GM13977 (cell line): ENCODE measurements around the gene IBTK.

Experiments
- DNase-seq: peaks from one replicate; pipeline ENCODE4 v3.0.0; 2012; ENCODE audit warnings: low spot score
- in situ Hi-C: fragments of 300-500 bp; cut with MboI; formaldehyde crosslinking; loops from one replicate; pipeline ENCODE4 v1.12.0; 2022; ENCODE audit warnings: low sequenced_read_pairs, low pct_unique_long_range_greater_than_20kb, mixed read lengths, inconsistent platforms; ENCODE audit not compliant: unreplicated experiment
- TF ChIP-seq, protein P1 (sequence below): IDR thresholded peaks from 2 replicates; pipeline ENCODE4 v1.5.1; 2012; ENCODE audit warnings: mild to moderate bottlenecking, control low read depth; ENCODE audit not compliant: insufficient read depth; ENCODE audit errors: extremely low read depth, missing control alignments

Gene IBTK

DNA sequence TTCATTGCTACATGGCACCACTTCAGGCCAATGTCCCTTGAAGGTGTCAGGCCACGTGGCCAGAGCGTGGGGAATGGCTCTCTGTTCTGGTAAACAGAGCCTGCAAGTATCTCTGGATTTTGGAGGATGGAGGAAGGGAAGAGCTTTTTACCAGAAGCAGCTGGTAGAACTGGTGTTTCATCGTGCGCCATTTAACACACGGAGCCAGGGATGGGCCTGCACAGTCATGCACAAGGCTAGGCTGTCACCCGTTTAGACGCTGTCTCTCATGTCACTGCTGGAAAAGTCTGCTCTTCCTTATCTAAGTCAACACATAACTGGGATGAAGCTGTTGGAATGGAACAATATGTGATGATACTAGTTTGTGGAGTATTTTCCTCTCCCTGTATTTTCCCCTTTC, 123.9 kb downstream of the IBTK start:
- TF ChIP-seq, protein P1, sequence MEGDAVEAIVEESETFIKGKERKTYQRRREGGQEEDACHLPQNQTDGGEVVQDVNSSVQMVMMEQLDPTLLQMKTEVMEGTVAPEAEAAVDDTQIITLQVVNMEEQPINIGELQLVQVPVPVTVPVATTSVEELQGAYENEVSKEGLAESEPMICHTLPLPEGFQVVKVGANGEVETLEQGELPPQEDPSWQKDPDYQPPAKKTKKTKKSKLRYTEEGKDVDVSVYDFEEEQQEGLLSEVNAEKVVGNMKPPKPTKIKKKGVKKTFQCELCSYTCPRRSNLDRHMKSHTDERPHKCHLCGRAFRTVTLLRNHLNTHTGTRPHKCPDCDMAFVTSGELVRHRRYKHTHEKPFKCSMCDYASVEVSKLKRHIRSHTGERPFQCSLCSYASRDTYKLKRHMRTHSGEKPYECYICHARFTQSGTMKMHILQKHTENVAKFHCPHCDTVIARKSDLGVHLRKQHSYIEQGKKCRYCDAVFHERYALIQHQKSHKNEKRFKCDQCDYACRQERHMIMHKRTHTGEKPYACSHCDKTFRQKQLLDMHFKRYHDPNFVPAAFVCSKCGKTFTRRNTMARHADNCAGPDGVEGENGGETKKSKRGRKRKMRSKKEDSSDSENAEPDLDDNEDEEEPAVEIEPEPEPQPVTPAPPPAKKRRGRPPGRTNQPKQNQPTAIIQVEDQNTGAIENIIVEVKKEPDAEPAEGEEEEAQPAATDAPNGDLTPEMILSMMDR = no peak
- in situ Hi-C loops = no loop called here
- no peak for DNase-seq
